Fibroblast of skin of back (primary cell): Measurements from ENCODE around the gene BLM.
"Not testable (repeated sequence)": the region's sequence is repeated elsewhere in the genome, so short reads cannot be mapped to it uniquely, and the experiment has no call there.

Experiments
- DNase-seq: peaks from one replicate; pipeline ENCODE4 v3.0.0-alpha.2; 2013

Gene BLM

GRCh38 chr15:90822204-90822955 lies 105.2 kb downstream of the BLM start:
- no peak for DNase-seq

GRCh38 chr15:90823455-90823974 lies 106.4 kb downstream of the BLM start:
- DNase-seq: no peak

DNA sequence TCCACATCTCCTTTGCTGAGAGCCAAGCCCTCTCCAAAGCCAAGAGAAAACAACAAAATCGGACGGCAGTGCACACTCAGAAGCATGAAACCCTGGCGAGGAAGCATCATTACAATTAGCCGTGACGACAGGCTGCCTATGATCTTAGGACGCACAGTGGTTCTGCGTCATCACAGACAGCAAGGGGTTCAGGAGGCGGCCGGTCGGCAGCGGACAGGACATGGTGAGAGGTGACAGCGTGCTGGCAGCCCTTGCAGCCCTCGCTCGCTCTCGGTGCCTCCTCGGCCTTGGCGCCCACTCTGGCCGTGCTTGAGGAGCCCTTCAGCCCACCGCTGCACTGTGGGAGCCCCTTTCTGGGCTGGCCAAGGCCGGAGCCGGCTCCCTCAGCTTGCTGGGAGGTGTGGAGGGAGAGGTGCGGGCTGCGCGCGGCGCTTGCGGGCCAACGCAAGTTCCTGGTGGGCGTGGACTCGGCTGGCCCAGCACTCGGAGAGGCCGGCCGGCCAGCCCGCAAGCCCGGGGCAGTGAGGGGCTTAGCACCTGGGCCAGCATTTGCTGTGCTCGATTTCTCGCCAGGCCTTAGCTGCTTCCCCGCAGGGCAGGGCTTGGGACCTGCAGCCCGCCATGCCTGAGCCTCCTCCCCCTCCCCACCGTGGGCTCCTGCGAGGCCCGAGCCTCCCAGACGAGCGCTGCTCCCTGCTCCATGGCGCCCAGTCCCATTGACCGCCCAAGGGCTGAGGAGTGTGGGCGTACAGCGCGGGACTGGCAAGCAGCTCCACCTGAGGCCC lies 108.2 kb downstream of the BLM start:
- DNase-seq: not testable (repeated sequence)

GRCh38 chr15:90826206-90826885 lies 109.2 kb downstream of the BLM start:
- not testable (repeated sequence) for DNase-seq

- DNase-seq: no peak
Measured at GRCh38 chr15:90826886-90827435, 109.8 kb downstream of the BLM start.

- DNase-seq: no peak
Measured at GRCh38 chr15:90828111-90828510, 111.0 kb downstream of the BLM start.

DNA sequence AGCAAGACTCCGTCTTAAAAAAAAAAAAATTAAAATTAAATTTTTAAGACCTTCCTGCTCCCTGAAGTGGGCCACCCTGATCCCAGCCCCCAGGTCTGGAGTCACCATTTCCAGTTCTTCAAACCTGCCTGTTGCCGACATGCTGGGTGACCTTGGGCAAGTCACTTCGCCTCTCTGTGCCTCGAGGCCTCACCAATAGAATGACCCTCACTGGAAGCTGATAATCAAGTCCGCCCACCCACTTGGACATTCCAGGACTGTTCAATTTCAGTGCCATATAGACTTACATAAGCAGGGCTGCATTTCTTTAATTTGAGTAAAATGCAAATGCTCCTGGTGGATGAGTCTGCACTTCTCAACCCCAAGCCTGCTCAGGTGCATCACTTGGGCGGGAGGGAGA lies 112.0 kb downstream of the BLM start:
- DNase-seq: no peak

- no peak for DNase-seq
Measured at GRCh38 chr15:90829942-90830440, 112.8 kb downstream of the BLM start.

DNA sequence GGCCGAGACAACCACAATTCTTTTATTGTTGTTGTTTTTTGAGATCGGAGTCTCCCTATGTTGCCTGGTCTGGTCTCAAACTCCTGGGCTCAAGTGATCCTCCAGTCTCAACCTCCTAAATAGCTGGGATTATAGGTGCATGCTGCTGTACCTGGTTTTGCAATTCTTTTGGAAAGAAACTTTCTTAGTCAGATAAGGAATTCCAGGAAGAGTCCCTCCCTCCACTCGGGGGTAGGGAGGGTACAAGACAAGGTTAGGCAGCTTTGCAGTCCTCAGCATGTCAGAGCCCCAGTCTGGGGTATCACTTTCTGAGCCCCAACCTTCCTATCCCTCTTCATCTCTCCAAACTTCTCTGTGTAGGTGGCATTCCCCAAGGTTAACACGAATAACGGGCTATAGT lies 117.5 kb downstream of the BLM start:
- no peak for DNase-seq

GRCh38 chr15:90836296-90836871 lies 119.2 kb downstream of the BLM start:
- peak; percentile 82 for DNase-seq

GRCh38 chr15:90837094-90837493 lies 119.9 kb downstream of the BLM start:
- DNase-seq: no peak

DNA sequence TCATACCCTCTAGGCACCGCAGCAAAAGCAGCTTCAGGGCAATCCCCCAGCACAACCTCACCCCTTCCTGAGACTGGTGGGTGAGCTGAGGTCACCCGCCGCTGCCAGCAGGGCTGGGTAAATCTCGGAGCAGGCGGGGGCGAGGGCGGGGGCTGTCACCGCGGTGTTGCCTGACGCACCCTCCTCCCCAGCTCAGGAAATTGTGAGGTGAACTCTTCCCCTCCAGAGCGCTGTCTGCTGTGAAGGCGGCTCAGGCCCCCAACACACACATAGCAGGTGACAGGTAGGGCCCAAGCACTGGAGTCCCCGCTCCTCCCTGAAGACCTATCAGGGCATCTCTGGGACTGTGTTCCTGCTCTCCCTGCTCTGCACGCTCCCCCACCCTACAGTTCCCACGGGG lies 121.0 kb downstream of the BLM start:
- DNase-seq: no peak

GRCh38 chr15:90838544-90838943 lies 121.4 kb downstream of the BLM start:
- no peak for DNase-seq

DNA sequence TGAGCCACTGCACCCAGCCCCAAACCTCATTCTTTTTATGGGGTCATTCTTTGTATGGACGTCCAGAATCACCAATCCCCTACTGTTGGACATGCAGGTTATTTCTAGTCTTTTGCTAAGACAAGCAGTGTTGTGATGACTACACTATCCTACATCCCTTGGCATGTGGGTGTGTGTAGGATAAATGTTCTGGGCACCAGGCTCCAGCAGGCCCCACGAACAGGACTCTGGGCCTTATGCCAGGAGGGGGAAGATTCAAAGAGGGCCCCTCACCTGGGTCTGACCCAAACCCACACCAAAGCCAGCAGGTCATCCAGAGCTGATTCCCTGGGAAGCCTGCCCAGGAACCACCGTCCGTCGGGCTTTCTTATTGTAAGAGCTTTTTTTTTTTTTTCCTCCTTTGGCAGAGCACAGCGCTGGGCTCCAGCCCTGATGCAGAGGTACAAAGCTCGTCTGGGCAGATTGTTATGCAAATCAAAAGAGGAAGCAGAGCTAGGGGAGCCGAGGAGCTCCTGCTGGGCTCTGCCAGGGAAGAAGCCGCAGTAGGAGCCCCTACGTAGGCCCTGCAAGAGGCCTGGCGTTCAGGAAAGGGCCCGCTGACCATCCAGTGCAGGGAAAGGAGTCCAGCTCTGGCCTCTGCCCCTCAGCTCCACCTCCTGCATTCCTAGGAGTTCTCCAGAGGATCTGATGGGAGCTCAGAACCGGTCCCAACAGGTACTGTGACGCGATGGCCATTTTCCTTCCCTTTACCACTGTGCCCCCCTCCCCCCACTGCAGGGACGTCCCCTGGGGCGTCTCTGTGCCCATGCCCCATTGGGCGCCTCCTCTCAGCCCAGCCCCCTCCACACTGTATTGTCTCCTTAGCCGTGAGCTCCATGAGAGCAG lies 122.3 kb downstream of the BLM start:
- no peak for DNase-seq

GRCh38 chr15:90840157-90840855 lies 123.2 kb downstream of the BLM start:
- DNase-seq: no peak

DNA sequence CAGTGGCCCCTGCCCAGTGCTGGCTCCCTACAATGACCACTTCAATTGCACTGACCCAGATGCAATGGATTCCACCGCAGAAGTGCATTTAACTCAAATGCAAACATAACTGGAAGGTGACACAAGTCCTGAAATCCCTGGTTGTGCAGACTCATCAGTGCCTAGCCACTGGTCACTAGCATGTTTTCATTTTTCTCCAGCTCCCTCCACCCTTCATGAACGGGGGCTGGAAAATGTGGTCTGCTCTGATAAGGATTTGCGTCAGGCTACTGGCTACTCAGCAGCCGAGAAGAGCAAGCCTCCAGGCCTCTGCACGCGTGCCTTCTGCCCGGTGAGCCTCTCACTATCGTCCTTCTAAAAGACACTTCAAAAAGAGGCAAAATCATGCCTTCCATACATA lies 123.8 kb downstream of the BLM start:
- no peak for DNase-seq

DNA sequence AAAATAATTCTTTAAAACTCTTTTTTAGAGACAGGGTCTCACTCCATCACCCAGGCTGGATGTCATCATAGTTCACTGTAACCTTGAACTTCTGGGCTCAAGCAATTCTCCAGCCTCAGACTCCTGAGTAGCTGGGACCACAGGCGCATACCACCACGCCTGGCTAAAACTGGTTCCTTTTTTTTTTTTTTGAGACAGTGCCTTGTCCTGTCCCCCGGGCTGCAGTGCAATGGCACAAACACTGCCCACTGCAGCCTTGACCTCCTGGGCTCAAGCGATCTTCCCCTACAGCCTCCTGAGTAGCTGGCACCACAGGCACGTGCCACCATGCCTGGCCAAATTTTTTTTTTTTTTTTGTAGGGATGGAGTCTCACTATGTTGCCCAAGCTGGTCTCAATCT lies 127.5 kb downstream of the BLM start:
- no peak for DNase-seq

DNA sequence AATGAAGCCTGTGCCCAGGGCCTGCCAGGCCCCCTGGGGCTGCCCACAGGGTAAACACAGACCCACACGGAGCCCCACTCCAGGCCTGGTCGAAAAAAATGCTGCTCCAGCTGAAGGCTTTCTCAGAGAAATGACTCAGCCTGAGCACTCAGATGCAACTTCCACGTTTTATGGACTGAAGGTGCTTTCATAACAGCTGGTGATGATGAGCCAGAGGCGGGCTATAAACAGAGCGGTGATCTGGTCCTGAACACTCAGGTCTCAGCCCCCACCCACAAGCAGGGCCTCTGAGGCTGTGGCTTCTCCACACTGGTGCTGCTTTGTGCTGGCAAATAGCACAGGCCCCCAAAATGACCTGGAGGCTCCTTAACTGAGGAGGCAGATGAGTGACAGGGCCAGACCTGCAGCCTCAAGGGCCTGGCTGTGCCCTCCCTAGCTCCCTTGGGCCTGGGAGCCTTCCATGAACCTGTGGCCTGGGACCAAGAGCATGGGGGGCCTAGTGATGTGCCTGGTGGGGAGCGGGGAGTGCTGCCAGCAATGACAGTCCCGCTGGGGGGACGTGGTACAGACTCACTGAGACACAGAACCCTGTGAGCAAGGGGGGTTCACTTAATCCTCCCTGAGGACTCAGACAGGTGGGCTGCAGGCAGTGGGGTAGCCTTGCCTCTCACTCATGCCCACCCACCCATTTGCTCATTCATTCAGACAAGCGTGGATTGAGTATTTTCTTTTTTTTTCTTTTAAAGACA lies 128.2 kb downstream of the BLM start:
- DNase-seq: peak; percentile 86

- not testable (repeated sequence) for DNase-seq
Measured at GRCh38 chr15:90849424-90849823, 132.3 kb downstream of the BLM start.

DNA sequence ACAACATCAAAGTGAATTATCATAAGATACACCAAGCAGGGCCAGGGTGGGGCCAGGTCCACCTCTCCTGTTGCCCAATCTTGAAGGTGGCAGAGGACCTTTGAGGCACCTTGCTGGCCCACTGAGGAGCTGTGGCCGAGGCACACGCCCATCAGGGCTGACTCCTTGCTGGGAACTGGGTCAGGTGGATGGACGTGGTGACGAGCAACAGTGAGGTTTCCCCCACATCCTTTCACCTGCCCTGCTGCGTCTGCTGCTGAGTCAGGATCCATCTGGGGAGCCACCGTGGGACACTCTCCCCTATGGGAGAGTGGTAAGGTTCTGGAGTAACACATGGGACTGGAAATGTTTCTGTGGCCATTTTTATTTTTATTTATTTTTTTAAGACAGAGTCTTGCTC lies 134.0 kb downstream of the BLM start:
- DNase-seq: no peak
